Neural progenitor cell (in vitro differentiated cells): Measurements from ENCODE around the gene CAPG. TPM values are rescaled to one million over a fixed set of nuclear protein-coding genes. Genes with fewer than 3 reads are reported as not detected.

Experiments used
- DNase-seq: peaks from one replicate; pipeline ENCODE4 v3.0.0-alpha.2; 2016; ENCODE audit warnings: low spot score
- H2AFZ ChIP-seq: fragments of 200-600 bp; sonication (generic); replicated peaks from 2 replicates; pipeline ENCODE4 v1.6.1; 2016; ENCODE audit warnings: antibody characterized with exemption
- H3F3A ChIP-seq: fragments of 200-600 bp; sonication (generic); 2 replicates; pipeline ENCODE4 v1.6.1; 2016; ENCODE audit warnings: antibody characterized with exemption, low read depth
- H3K27ac ChIP-seq: fragments of 200-600 bp; sonication (generic); 2 replicates; pipeline ENCODE4 v1.5.1; 2016; ENCODE audit warnings: mild to moderate bottlenecking
- H3K27me3 ChIP-seq: fragments of 200-600 bp; sonication (generic); 2 replicates; pipeline ENCODE4 v1.6.1; 2016; ENCODE audit warnings: mild to moderate bottlenecking, moderate library complexity
- H3K36me3 ChIP-seq: fragments of 200-600 bp; sonication (generic); 2 replicates; pipeline ENCODE4 v1.5.1; 2016
- H3K4me1 ChIP-seq: fragments of 200-600 bp; sonication (generic); 2 replicates; pipeline ENCODE4 v1.6.1; 2016; ENCODE audit warnings: mixed run types
- H3K4me2 ChIP-seq: fragments of 200-600 bp; sonication (generic); 2 replicates; pipeline ENCODE4 v1.6.1; 2016
- H3K4me3 ChIP-seq: fragments of 200-600 bp; sonication (generic); 2 replicates; pipeline ENCODE4 v1.5.1; 2016
- H3K79me2 ChIP-seq: fragments of 200-600 bp; sonication (generic); 2 replicates; pipeline ENCODE4 v1.6.1; 2016; ENCODE audit warnings: low read depth
- H3K9ac ChIP-seq: fragments of 200-600 bp; sonication (generic); 2 replicates; pipeline ENCODE4 v1.6.1; 2016
- H3K9me3 ChIP-seq: fragments of 200-600 bp; sonication (generic); 2 replicates; pipeline ENCODE4 v1.5.1; 2016; ENCODE audit warnings: low read depth
- H4K20me1 ChIP-seq: fragments of 200-600 bp; sonication (generic); 2 replicates; pipeline ENCODE4 v1.6.1; 2016; ENCODE audit warnings: low read depth
- H3K27ac Mint-ChIP-seq: 3 replicates; pipeline ENCODE4 v1.8.0; 2021; ENCODE audit warnings: mixed read lengths
- H3K27me3 Mint-ChIP-seq: 2 replicates; pipeline ENCODE4 v1.8.0; 2022; ENCODE audit warnings: low read depth, mild to moderate bottlenecking, inconsistent platforms, moderate library complexity, mixed read lengths; ENCODE audit not compliant: insufficient read depth
- H3K36me3 Mint-ChIP-seq: 3 replicates; pipeline ENCODE4 v1.8.0; 2021; ENCODE audit warnings: mixed read lengths
- H3K4me1 Mint-ChIP-seq: 3 replicates; pipeline ENCODE4 v1.8.0; 2021; ENCODE audit warnings: mixed read lengths
- H3K4me3 Mint-ChIP-seq: 3 replicates; pipeline ENCODE4 v1.8.0; 2021; ENCODE audit warnings: mild to moderate bottlenecking, moderate library complexity, mixed read lengths
- H3K9me3 Mint-ChIP-seq: 3 replicates; pipeline ENCODE4 v1.8.0; 2020; ENCODE audit warnings: mixed read lengths
- CTCF ChIP-seq: fragments of 200-600 bp; sonication (generic); IDR thresholded peaks from 2 replicates; pipeline ENCODE4 v1.5.1; 2017; ENCODE audit warnings: antibody characterized with exemption, mild to moderate bottlenecking
- EZH2 ChIP-seq: fragments of 200-600 bp; sonication (generic); IDR thresholded peaks from 2 replicates; pipeline ENCODE4 v1.6.1; 2017; ENCODE audit warnings: antibody characterized with exemption, mild to moderate bottlenecking, moderate library complexity
- EZH2phosphoT487 ChIP-seq: fragments of 200-600 bp; sonication (generic); IDR thresholded peaks from 2 replicates; pipeline ENCODE4 v1.6.1; 2017; ENCODE audit warnings: antibody characterized with exemption
- total RNA-seq: library from RNA; depleted of rRNA; stranded (reverse); fragments of >200 nt; gene quantifications from 2 replicates; pipeline ENCODE4 v1.2.3, GENCODE V29; 2015; ENCODE audit warnings: low replicate concordance

Gene CAPG
- total RNA-seq, 1 donor from 2014 or later: 23.9 TPM

GRCh38 chr2:85388878-85389538, 21.2 kb downstream of the CAPG start:
- peaks cover 25% of the 10 kb centered on the region for H3K36me3 Mint-ChIP-seq
- H3K36me3 ChIP-seq: no peaks in the 10 kb centered on the region
- DNase-seq: peak; percentile 45
- H4K20me1 ChIP-seq: no peaks in the 10 kb centered on the region
- no peak overlapping the region for H3K4me3 Mint-ChIP-seq
- H3K4me3 ChIP-seq: no peak overlapping the region
- peaks cover 10% of the 10 kb centered on the region for H3F3A ChIP-seq
- H3K4me1 ChIP-seq: peaks cover 12% of the 10 kb centered on the region
- peaks cover 19% of the 10 kb centered on the region for H3K4me1 Mint-ChIP-seq
- no peaks in the 10 kb centered on the region for H3K9me3 Mint-ChIP-seq
- peak overlapping the region; percentile 68 for H3K27ac Mint-ChIP-seq
- peaks cover 2% of the 10 kb centered on the region for H3K27me3 Mint-ChIP-seq
- no peaks in the 10 kb centered on the region for H3K9me3 ChIP-seq
- H3K27me3 ChIP-seq: no peaks in the 10 kb centered on the region
- TF ChIP-seq EZH2phosphoT487 (no peak), EZH2 (no peak), CTCF (no peak)
- H3K9ac ChIP-seq: no peak overlapping the region
- no peak overlapping the region for H2AFZ ChIP-seq
- no peaks in the 10 kb centered on the region for H3K79me2 ChIP-seq
- H3K4me2 ChIP-seq: peak overlapping the region; percentile 38
- H3K27ac ChIP-seq: peak overlapping the region; percentile 58

- H4K20me1 ChIP-seq: no peaks in the 10 kb centered on the region
- Mint-ChIP-seq H3K27ac (no peak overlapping the region), H3K27me3 (peaks cover 2% of the 10 kb centered on the region), H3K9me3 (no peaks in the 10 kb centered on the region), H3K36me3 (peaks cover 30% of the 10 kb centered on the region), H3K4me3 (no peak overlapping the region), H3K4me1 (peaks cover 19% of the 10 kb centered on the region)
- TF ChIP-seq EZH2phosphoT487 (no peak), EZH2 (no peak), CTCF (no peak)
- H3K4me2 ChIP-seq: no peak overlapping the region
- H3K4me1 ChIP-seq: peaks cover 12% of the 10 kb centered on the region
- peaks cover 10% of the 10 kb centered on the region for H3F3A ChIP-seq
- no peaks in the 10 kb centered on the region for H3K79me2 ChIP-seq
- H3K9me3 ChIP-seq: no peaks in the 10 kb centered on the region
- H2AFZ ChIP-seq: no peak overlapping the region
- no peaks in the 10 kb centered on the region for H3K36me3 ChIP-seq
- no peak overlapping the region for H3K27ac ChIP-seq
- no peaks in the 10 kb centered on the region for H3K27me3 ChIP-seq
- DNase-seq: no peak
- no peak overlapping the region for H3K4me3 ChIP-seq
- no peak overlapping the region for H3K9ac ChIP-seq
Observed at GRCh38 chr2:85387754-85388153, 22.4 kb downstream of the CAPG start.

GRCh38 chr2:85385746-85386145, 24.4 kb downstream of the CAPG start:
- Histone ChIP-seq H4K20me1 (no peaks in the 10 kb centered on the region), H3K9ac (no peak overlapping the region), H3F3A (peaks cover 10% of the 10 kb centered on the region), H2AFZ (no peak overlapping the region), H3K27me3 (no peaks in the 10 kb centered on the region), H3K4me3 (no peak overlapping the region), H3K27ac (no peak overlapping the region), H3K9me3 (peaks cover 5% of the 10 kb centered on the region), H3K4me2 (peak overlapping the region; percentile 22), H3K79me2 (no peaks in the 10 kb centered on the region), H3K36me3 (peaks cover 6% of the 10 kb centered on the region), H3K4me1 (peaks cover 12% of the 10 kb centered on the region)
- peaks cover 19% of the 10 kb centered on the region for H3K4me1 Mint-ChIP-seq
- H3K9me3 Mint-ChIP-seq: peaks cover 2% of the 10 kb centered on the region
- no peak overlapping the region for H3K4me3 Mint-ChIP-seq
- H3K36me3 Mint-ChIP-seq: peaks cover 39% of the 10 kb centered on the region
- TF ChIP-seq EZH2phosphoT487: no peak
- TF ChIP-seq EZH2: no peak
- TF ChIP-seq CTCF: no peak
- peaks cover 4% of the 10 kb centered on the region for H3K27me3 Mint-ChIP-seq
- no peak overlapping the region for H3K27ac Mint-ChIP-seq
- no peak for DNase-seq
